Lower lobe of right lung (tissue), 2 donors: Measurements from ENCODE around the gene SAPCD1. TPM values are rescaled to one million over a fixed set of nuclear protein-coding genes. Genes with fewer than 3 reads are reported as not detected.

ENCODE experiments used
- ATAC-seq, 2 donors: fragments of 200-7000 bp; cut with Tn5 transposase; one replicate each; pipeline ENCODE4 v1.9.1; 2020 to 2022; ENCODE audit warnings: mild to moderate bottlenecking in 2 of 2, moderate library complexity in 2 of 2
- DNase-seq: peaks from one replicate; pipeline ENCODE4 v3.0.0-alpha.2; 2020
- H3K27ac ChIP-seq: fragments of 200-600 bp; one replicate; pipeline ENCODE4 v1.8.0; 2022
- H3K27me3 ChIP-seq: fragments of 200-600 bp; one replicate; pipeline ENCODE4 v1.8.0; 2022; ENCODE audit warnings: low read depth
- H3K36me3 ChIP-seq: fragments of 200-600 bp; one replicate; pipeline ENCODE4 v1.8.0; 2022; ENCODE audit warnings: mild to moderate bottlenecking
- H3K4me1 ChIP-seq: fragments of 200-600 bp; one replicate; pipeline ENCODE4 v1.8.0; 2022
- H3K4me3 ChIP-seq: fragments of 200-600 bp; one replicate; pipeline ENCODE4 v1.8.0; 2022; ENCODE audit warnings: mild to moderate bottlenecking
- H3K9me3 ChIP-seq: fragments of 200-600 bp; one replicate; pipeline ENCODE4 v1.8.0; 2022
- intact Hi-C: fragments of 100-400 bp; cut with DNase I; formaldehyde crosslinking; loops from one replicate; pipeline ENCODE4 v1.11.0; 2022
- total RNA-seq: library from RNA; stranded (reverse); fragmentation: NEBNext Ultra II Directional; extraction: Animal tissue kit (Norgen Biotek cat#: 25700); gene quantifications from one replicate; pipeline ENCODE4 v1.2.1, GENCODE V29; 2021
- TF ChIP-seq, protein P1 (sequence below): fragments of 200-600 bp; IDR thresholded peaks from one replicate; pipeline ENCODE4 v1.8.0; 2022; ENCODE audit warnings: antibody characterized with exemption, mild to moderate bottlenecking
- donor health status: DM: no; HTN: yes; CAD: no; lungs with severe emphysema.

Gene SAPCD1
- total RNA-seq, 1 donor from 2014 or later = 1.2 TPM

- H3K4me1 ChIP-seq = peaks cover 79% of the 10 kb centered on the region
- H3K4me3 ChIP-seq = peak overlapping the region; percentile 91
- H3K9me3 ChIP-seq = no peaks in the 10 kb centered on the region
- H3K27ac ChIP-seq = peak overlapping the region; percentile 93
- peaks cover 64% of the 10 kb centered on the region for H3K36me3 ChIP-seq
- no peak for DNase-seq
- no peaks in the 10 kb centered on the region for H3K27me3 ChIP-seq
- intact Hi-C loops = loop anchor here (10.0 kb wide), 1 partner anchor 104 kb away; no protein-coding TSS in a partner anchor
- ATAC-seq = no peak
- TF ChIP-seq, protein P1, sequence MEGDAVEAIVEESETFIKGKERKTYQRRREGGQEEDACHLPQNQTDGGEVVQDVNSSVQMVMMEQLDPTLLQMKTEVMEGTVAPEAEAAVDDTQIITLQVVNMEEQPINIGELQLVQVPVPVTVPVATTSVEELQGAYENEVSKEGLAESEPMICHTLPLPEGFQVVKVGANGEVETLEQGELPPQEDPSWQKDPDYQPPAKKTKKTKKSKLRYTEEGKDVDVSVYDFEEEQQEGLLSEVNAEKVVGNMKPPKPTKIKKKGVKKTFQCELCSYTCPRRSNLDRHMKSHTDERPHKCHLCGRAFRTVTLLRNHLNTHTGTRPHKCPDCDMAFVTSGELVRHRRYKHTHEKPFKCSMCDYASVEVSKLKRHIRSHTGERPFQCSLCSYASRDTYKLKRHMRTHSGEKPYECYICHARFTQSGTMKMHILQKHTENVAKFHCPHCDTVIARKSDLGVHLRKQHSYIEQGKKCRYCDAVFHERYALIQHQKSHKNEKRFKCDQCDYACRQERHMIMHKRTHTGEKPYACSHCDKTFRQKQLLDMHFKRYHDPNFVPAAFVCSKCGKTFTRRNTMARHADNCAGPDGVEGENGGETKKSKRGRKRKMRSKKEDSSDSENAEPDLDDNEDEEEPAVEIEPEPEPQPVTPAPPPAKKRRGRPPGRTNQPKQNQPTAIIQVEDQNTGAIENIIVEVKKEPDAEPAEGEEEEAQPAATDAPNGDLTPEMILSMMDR = no peak
Observed at GRCh38 chr6:31730631-31731086, 31.8 kb upstream of the SAPCD1 start.

DNA sequence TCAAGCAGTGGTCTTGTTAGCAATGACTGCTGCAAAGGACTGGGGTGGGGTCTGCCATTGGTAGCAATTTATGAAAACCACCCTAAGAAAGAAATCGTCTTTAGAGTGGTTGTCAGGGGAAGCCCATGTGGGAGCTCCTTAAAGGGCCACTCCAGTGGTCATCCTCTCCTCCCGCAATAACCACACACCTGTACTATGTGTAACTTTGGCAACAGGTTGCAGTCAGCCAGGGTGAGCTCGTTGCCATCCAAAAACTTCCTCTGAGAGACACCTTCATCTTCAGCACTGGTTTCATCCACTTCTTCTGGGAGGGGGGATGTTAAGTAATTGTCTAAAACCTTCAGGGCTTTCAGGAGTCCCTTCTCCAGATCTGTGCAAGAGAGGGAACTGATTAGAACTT is 30.4 kb upstream of the SAPCD1 start:
- intact Hi-C loops = loop anchor here (10.0 kb wide), 1 partner anchor 103 kb away; no protein-coding TSS in a partner anchor
- no peak for DNase-seq
- TF ChIP-seq, protein P1 = no peak
- H3K9me3 ChIP-seq = no peaks in the 10 kb centered on the region
- H3K27ac ChIP-seq = no peak overlapping the region
- no peak for ATAC-seq
- peaks cover 53% of the 10 kb centered on the region for H3K36me3 ChIP-seq
- H3K27me3 ChIP-seq = no peaks in the 10 kb centered on the region
- no peak overlapping the region for H3K4me3 ChIP-seq
- peaks cover 71% of the 10 kb centered on the region for H3K4me1 ChIP-seq

- peaks cover 42% of the 10 kb centered on the region for H3K36me3 ChIP-seq
- DNase-seq = no peak
- peak overlapping the region; percentile 86 for H3K4me3 ChIP-seq
- peaks cover 71% of the 10 kb centered on the region for H3K4me1 ChIP-seq
- TF ChIP-seq, protein P1 = no peak
- H3K27ac ChIP-seq = peak overlapping the region; percentile 93
- intact Hi-C loops = loop anchor here (10.0 kb wide), 1 partner anchor 101 kb away; no protein-coding TSS in a partner anchor
- H3K27me3 ChIP-seq = no peaks in the 10 kb centered on the region
- no peaks in the 10 kb centered on the region for H3K9me3 ChIP-seq
- ATAC-seq = no peak
Observed at GRCh38 chr6:31733734-31734133, 28.7 kb upstream of the SAPCD1 start.

GRCh38 chr6:31734247-31734820 is 28.1 kb upstream of the SAPCD1 start:
- Histone ChIP-seq H3K36me3 (peaks cover 42% of the 10 kb centered on the region), H3K9me3 (no peaks in the 10 kb centered on the region), H3K4me1 (peaks cover 73% of the 10 kb centered on the region), H3K27me3 (no peaks in the 10 kb centered on the region), H3K27ac (peak overlapping the region; percentile 93), H3K4me3 (peak overlapping the region; percentile 86)
- TF ChIP-seq, protein P1 = no peak
- ATAC-seq = no peak
- intact Hi-C loops = loop anchor here (10.0 kb wide), 1 partner anchor 100 kb away; no protein-coding TSS in a partner anchor
- peak; percentile 60 for DNase-seq

DNA sequence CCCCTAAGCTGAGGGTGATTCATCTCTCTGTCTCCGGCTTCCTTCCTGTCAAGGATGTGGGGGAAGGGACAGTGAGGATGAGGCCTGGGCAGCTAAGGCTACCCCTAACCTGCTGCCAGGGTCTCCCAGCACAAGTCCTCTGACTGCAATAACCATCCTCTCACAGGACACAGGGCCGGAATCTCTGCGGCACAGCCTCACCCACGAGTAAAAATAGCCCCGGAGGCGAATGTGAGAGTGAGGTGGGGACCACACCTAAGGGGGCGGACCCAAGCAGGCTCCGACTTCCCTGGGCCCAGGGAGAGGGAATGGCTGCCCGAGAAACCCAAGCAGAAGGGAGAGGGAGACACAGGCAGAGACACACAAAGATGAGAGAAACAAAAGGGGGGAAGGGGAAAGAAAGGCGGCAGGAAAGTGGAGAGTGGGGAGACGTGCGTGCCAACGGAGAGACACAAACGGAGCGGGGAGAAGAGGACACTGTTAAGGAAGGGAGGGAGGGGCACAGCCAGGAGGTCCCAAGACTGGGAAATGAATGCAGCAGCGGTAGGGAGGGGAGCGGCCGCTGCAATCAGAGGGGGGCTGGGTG is 27.5 kb upstream of the SAPCD1 start:
- Histone ChIP-seq H3K27me3 (no peaks in the 10 kb centered on the region), H3K27ac (peak overlapping the region; percentile 93), H3K36me3 (peaks cover 42% of the 10 kb centered on the region), H3K4me1 (peaks cover 75% of the 10 kb centered on the region), H3K4me3 (peak overlapping the region; percentile 86), H3K9me3 (no peaks in the 10 kb centered on the region)
- ATAC-seq (peak; percentile 5 to 35), DNase-seq (peak; percentile 58)
- intact Hi-C loops = loop anchor here (10.0 kb wide), 1 partner anchor 100 kb away; no protein-coding TSS in a partner anchor
- TF ChIP-seq, protein P1 = no peak
